GM21717 (cell line): Measurements from ENCODE around the gene LRRN2.
"Not testable (repeated sequence)": the region's sequence is repeated elsewhere in the genome, so short reads cannot be mapped to it uniquely, and the experiment has no call there.

Experiments used
- ATAC-seq: cut with Tn5 transposase; IDR thresholded peaks from one replicate; pipeline ENCODE4 v1.9.1; 2021; ENCODE audit warnings: mild to moderate bottlenecking, moderate library complexity; ENCODE audit not compliant: unreplicated experiment

LRRN2 gene

DNA sequence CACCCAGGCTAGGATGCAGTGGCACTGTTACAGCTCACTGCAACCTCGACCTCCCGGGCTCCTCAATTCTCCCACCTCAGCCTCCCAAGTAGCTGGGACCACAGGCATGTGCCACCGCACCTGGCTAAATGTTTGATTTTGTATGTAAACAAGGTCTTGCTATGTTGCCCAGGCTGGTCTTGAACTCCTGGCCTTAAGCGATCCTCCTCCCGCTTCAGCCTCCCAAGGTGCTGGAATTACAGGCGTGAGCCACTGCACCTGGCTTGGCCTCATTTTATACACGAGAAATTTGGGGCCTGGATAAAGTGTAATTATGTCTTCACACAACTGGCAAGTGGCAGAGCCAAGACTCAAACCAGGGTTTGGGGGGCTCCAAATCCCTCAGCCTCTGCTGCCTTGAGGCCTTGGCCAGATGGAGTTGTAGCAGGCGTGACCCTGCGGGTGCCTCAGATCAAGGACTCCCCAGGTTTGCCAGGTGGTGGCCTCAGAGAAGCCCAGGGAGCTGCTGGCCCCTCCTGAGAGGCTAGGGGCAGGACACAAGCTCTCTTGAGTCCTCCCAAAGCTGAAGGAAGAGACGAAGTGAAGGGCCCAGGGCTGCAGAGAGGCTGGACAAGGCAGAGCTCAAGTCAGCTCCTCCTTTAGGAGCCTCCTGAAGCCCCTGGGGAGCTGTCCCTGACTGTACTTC is 107.6 kb downstream of the LRRN2 start:
- ATAC-seq = no peak

DNA sequence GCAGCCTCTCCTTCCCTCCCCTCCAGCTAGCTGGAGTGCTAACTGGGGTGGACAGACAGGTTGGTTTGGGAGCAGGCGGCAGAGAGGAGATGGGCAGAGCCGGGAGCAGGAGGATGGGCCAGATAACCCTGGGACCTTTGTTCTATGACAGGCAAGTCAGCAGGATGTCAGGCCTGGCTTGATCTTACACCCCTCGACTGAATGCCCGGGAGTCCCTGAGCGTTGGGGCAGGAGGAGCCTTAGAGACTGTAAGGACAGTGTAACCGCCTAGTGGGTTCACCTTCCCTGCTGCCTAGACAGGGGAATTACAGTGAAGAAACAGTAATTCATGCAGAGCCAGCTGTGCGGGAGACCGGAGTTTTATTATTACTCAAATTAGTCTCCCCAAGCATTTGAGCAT is 109.1 kb downstream of the LRRN2 start:
- ATAC-seq = no peak

DNA sequence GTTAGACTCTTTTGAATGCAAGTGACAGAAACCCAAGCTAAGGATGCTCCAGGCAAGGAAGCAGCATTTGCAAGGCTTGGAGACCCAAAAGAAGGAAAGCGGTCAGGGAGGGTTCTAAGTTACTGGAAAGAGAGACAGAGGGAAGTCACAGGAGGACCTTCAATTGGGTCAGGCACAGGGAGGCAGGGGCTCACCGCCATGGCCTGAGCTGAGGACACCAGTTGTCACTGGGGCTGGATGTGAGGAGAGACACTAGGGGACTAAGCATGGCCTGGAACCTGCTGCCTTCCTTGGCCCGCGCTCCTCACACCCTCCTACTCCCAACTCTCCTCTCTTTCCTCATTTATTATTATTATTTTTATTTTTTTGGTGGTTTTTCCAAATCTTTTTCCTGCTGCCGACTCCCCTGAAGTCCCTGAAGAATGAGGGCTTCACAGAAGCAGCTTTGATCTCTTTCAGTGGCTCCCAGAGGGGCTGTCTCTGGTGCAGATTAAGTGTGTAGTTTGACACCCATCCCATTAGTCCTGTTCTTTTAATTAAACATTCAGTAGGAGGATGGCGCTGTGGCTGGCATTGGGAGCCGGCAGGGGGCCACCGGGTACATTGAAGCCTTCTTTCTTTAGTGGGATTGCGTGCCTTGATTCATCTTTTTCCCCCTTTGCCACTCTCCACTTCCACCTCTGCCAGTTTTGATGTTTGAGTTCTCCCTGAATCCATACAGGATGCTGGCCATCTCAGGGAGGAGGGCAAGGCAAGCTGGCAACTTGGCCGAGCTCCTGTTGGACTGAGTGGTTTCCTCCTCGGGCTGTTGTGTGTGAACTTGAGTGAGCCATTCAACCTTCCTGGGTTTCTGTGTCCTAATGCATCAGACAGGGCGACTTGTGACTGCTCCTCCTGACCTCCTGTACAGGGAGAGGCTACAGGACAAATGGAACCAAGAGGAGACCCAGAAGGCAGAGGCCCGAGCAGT is 110.0 kb downstream of the LRRN2 start:
- ATAC-seq = no peak

DNA sequence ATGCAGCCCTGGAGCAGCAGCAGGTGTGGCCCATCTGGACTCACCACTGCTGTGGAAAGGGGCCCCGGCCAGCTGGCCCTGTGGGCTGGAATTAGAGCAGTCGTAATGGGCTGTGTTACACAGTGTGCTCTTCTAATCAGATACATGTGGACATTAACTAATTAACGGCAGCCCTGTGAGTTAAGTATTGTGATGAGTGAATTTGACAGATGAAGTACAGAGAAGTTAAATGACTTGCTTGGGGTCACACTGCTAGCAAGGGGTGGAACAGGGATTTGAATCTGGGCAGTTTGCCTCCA is 110.7 kb downstream of the LRRN2 start:
- ATAC-seq = no peak

DNA sequence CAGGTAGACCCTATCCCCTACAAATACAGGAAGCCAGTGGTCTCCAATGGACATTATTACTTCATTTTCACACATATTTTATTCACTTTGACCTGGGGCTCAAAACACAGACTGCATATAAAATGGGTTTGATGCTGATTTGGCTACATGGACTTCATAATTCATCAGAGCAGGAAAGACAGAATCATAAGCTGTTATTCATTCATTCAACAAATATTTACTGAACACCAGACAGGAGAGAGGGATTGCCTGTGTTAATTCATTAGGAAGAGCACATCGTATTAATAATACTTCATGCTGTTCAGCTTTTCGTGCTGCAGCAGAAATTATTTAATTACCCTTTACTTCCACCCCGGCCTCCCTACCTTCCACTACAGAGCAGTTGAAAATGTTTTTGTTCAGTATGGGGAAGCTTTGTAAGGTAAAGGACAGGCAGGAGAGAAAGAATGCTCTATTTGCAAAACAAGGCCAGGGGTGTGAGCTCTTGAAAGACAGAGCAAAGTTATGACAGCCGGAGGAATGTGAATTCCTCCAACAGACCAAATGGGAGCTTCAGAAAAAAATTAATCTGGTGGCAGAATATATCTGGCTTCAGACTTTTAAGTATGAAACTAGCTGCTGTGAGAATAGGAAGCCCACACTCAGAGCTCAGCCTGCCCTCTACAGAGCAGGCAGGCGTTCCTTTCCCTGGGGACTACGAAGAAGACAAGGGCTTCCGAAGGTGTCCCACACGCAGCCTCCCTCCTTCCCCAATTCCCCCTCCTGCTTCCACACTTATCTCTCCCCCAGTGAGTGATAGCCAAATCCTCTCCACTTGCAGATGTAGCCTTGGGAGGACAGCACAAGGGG is 111.3 kb downstream of the LRRN2 start:
- ATAC-seq = no peak

DNA sequence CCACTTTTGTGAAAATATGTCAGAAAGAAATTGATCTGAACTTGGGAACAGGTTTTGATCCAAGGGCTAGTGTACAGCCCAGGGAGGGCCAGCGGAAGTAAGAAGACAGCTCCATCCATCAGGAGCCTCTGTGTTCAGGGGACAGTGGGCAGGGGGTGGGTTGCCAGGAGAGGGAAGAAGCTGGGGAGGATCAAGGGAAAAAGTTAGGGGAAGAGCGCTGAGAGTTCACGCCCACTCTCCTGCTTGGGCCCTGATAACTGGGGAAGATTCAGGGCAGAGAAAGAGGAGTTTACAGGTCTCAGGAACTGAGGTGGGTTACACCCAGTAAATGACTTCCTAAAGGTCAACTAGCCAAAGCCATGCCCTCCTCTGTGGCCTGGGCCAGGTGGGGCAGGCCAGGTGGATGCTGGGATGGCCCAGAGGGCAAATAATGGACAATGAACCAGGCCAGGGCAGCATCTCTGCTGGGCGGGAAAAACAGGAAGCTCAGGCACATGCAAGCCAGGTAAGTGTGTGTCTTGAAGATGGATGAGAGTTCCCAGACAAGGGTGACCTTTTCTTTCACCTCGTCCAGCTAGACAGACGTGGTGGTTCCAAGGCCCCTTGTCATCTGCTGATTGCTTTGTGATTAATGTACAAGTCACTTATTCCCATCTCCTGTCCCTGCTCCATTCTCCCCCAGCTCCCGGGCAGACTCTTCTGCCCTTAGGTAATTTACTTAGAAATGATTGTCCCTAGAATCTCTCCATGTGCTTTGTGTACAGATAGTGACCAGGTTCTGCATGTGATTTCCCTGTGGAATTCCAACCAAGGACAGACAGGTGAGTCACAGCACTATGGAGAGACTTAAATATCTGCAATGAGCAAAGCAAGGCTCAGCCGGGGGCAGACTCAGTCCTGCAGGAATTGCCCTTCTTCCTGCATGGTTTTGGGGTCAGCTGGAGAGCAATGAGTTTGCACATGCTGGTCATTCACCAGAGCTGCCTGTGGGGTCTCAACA is 112.3 kb downstream of the LRRN2 start:
- no peak for ATAC-seq

DNA sequence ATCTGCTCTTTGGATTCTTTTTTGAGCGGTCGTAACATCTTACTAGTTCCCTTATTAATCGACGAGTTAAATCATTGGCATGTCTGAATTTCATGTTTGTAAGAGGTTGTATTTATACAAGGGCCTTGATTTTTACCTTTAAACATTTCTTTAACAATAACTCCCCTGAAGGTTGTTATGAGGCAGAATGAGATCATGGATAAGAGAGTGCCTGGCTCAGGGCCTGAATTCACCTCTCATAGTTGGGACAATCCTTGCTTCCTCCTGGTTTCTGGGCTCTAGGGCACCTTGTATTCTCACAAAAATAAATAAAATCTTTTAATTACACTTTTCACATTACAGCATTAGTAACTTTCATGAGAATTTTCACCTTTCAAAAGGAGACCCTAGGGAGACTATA is 113.9 kb downstream of the LRRN2 start:
- no peak for ATAC-seq

DNA sequence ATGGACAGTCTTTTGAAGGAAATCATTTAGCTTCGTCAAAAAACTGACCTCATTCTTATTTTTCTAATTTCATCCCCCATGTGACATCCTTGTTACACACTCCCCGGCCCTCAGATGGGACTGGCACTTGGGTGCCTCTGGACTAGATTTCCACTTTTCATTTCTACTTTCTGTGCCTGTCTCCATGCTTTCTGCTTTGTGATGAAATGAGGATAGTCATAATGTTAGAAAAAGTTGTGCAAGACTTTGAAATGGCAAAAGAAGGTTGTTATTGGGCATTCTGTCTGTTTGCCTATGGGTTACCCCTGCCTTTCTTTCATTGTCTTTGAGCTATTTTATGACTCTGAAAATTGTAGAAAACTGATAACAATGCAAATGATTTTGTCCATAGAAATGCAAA is 114.4 kb downstream of the LRRN2 start:
- ATAC-seq = no peak

DNA sequence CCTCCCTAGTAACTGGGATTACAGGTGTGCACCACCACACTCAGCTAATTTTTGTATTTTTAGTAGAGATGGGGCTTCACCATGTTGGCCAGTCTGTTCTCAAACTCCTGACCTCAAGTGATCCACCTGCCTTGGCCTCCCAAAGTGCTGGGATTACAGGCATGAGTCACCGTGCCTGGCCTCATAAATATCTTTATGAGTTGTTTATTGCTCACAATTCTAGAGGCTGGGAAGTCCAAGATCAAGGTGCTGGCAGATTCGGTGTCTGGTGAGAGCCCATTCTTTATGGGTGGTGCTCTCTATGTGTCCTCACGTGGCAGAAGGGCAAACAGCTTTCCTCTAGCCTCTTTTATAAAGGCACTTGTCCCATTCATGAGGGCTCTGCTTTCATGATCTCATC is 115.5 kb downstream of the LRRN2 start:
- ATAC-seq = not testable (repeated sequence)

DNA sequence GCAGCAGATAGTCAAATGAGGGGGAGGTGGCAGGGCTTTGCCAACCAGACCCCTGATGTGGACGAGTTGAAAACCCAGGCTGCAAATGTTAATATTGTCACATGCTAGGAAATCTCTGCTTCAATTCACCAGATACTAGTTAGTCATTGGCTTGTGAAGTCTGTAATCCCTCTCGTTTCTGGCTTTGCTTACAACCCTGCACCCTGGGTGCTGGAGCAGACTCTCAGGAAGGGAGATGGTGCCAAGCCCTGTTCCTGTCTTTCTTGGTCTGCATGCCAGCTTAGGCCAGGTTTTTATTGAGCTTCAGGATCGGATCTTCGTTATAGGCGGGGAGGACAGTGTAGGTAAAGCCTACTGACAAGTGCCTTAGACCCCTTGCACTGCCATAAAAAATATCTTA is 116.1 kb downstream of the LRRN2 start:
- ATAC-seq = no peak

DNA sequence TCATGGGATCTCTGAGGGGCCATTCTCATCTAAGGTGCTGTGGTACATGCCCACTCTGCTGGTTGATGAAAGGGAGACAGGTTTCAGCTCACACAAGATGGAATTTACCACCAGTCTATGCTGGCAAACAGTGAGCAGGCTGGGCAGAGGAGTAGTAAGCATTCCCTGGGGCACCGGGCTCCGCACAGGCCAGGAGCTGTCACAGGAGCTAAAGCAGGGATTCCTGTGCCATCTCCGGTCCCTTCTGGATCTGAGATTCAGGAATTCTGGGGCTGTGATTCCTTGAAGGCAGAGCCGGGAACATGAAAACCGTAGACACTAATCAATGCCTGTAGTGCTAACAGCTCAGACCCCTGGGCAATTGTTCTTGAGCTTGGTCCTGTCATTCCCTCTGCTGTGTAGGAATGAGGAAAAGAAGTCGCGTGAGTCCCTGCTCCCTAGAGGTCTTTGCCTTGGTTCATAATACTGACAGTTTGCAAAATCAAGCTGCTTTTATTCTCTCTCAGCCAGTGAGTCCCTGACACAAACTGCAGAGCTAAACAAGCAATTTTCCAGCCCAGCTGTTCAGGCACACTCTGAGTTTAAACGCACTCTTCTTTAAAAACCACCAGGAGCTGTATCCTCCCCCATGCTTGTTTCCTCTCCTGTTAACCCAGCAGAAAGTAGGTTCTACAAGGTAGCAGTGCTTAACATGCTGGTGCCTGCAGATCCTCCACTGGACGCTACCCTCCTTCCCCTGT is 116.8 kb downstream of the LRRN2 start:
- no peak for ATAC-seq
